HepG2 (cell line): ENCODE results near the gene TUBAL3. TPM values are rescaled to one million over a fixed set of nuclear protein-coding genes. Genes with fewer than 3 reads are reported as not detected.

Experiments used
- ATAC-seq: fragments of 200-7000 bp; cut with Tn5 transposase; 3 replicates; pipeline ENCODE4 v1.9.1; 2020; ENCODE audit warnings: mild to moderate bottlenecking, moderate library complexity
- BruUV-seq: library from RNA; stranded (reverse); fragments of 400-500 nt; replicated peaks from 2 replicates; lab custom pipeline; 2021; lab: Mats Ljungman, UMichigan
- CTCF ChIA-PET: fragments of 300-600 bp; formaldehyde crosslinking; extraction: SDS; loops from one replicate; lab custom pipeline; 2021; ENCODE audit warnings: low total read pairs, inconsistent platforms, low intra/inter-chr PET ratio; lab: Yijun Ruan, JAX
- POLR2A ChIA-PET: fragments of 350-600 bp; sonication (Branson Sonifier 250); formaldehyde crosslinking; loops from one replicate; lab custom pipeline; 2020; ENCODE audit warnings: antibody characterized with exemption, inconsistent platforms; lab: Yijun Ruan, JAX
- DNase-seq: peaks from one replicate; pipeline ENCODE4 v3.0.0-alpha.2; 2015; ENCODE audit warnings: low spot score
- FAIRE-seq: peaks from 3 replicates; lab custom pipeline; 2011; peaks lifted over from hg19 to GRCh38; lab: Jason Lieb, UNC
- H2AFZ ChIP-seq: one replicate; pipeline ENCODE4 v1.6.1; 2011; ENCODE audit warnings: low read length, inconsistent platforms
- H3K27ac ChIP-seq: fragments of 300-600 bp; 3 replicates; pipeline ENCODE4 v1.8.0; 2011; ENCODE audit warnings: mixed run types, mild to moderate bottlenecking, mixed read lengths, low read length, inconsistent platforms; ENCODE audit not compliant: insufficient read depth; ENCODE audit errors: extremely low read length
- H3K27me3 ChIP-seq, 2 experiments: fragments of 200-600 bp in 1 of 2; 2 replicates in 1 of 2; 3 replicates in 1 of 2; pipeline versions ENCODE4 v1.6.0 to v1.8.0; 2011; ENCODE audit warnings: low read length in 2 of 2, mild to moderate bottlenecking in 2 of 2, moderate library complexity in 2 of 2, inconsistent platforms in 1 of 2; ENCODE audit not compliant: insufficient read depth in 2 of 2, control insufficient read depth in 1 of 2
- H3K36me3 ChIP-seq, 2 experiments: fragments of 200-600 bp in 1 of 2; replicated peaks in 1 of 2; 2 replicates in 1 of 2; 3 replicates in 1 of 2; pipeline versions ENCODE4 v1.5.1 to v1.8.0; 2011; ENCODE audit warnings: low read length in 2 of 2, inconsistent platforms in 1 of 2; ENCODE audit not compliant: insufficient read depth in 2 of 2, control insufficient read depth in 1 of 2
- H3K4me1 ChIP-seq: 2 replicates; pipeline ENCODE4 v1.5.1; 2012; ENCODE audit warnings: low read length, inconsistent platforms; ENCODE audit not compliant: insufficient read depth
- H3K4me2 ChIP-seq: 2 replicates; pipeline ENCODE4 v1.6.0; 2011; ENCODE audit warnings: low read depth, low read length, inconsistent platforms
- H3K4me3 ChIP-seq, 3 experiments: fragments of 200-600 bp in 1 of 3; sonication (generic), shearing (Covaris generic) in 1 of 3; replicated peaks in 1 of 3; 2 replicates each; pipeline ENCODE4 v1.5.1; 2011 to 2016; ENCODE audit warnings: low read length in 3 of 3, inconsistent platforms in 2 of 3, low read depth in 2 of 3, mild to moderate bottlenecking in 2 of 3, control low read depth in 1 of 3, mixed read lengths in 1 of 3; ENCODE audit not compliant: insufficient read depth in 1 of 3
- H3K79me2 ChIP-seq: one replicate; pipeline ENCODE4 v1.6.1; 2011; ENCODE audit warnings: low read length, inconsistent platforms; ENCODE audit not compliant: insufficient read depth
- H3K9ac ChIP-seq: 2 replicates; pipeline ENCODE4 v1.6.0; 2011; ENCODE audit warnings: mild to moderate bottlenecking, low read depth, low read length, inconsistent platforms; ENCODE audit not compliant: insufficient read depth
- H3K9me3 ChIP-seq: 2 replicates; pipeline ENCODE4 v1.5.1; 2012; ENCODE audit warnings: mild to moderate bottlenecking, low read length
- H4K20me1 ChIP-seq: 2 replicates; pipeline ENCODE4 v1.6.0; 2011; ENCODE audit warnings: inconsistent platforms, mild to moderate bottlenecking, low read length, moderate library complexity; ENCODE audit not compliant: insufficient read depth
- EED ChIP-seq: sonication (generic); formaldehyde crosslinking; IDR thresholded peaks from 2 replicates; pipeline ENCODE4 v1.5.0; 2020; ENCODE audit warnings: mild to moderate bottlenecking, missing genetic modification reagents
- FIP1L1 ChIP-seq: fragments of 200-400 bp; formaldehyde crosslinking; IDR thresholded peaks from 2 replicates; pipeline ENCODE4 v1.6.1; 2018; ENCODE audit warnings: low read depth, mild to moderate bottlenecking, low read length, moderate library complexity, borderline replicate concordance; ENCODE audit not compliant: insufficient read depth
- HES4 ChIP-seq: sonication (generic); formaldehyde crosslinking; IDR thresholded peaks from 2 replicates; pipeline ENCODE4 v1.9.0; 2021; ENCODE audit warnings: mild to moderate bottlenecking, missing genetic modification reagents, borderline replicate concordance
- PHF8 ChIP-seq: sonication (generic); formaldehyde crosslinking; IDR thresholded peaks from 2 replicates; pipeline ENCODE4 v1.5.0; 2020; ENCODE audit warnings: missing genetic modification reagents
- ZBTB3 ChIP-seq: sonication (generic); formaldehyde crosslinking; IDR thresholded peaks from 2 replicates; pipeline ENCODE4 v1.4.0; 2020; ENCODE audit warnings: low read depth, mild to moderate bottlenecking, moderate library complexity, missing genetic modification reagents, borderline replicate concordance
- ZFP82 ChIP-seq: sonication (generic); formaldehyde crosslinking; IDR thresholded peaks from 2 replicates; pipeline ENCODE4 v1.5.1; 2020; ENCODE audit warnings: mild to moderate bottlenecking, missing genetic modification reagents, borderline replicate concordance
- ZNF619 ChIP-seq: sonication (generic); formaldehyde crosslinking; IDR thresholded peaks from 2 replicates; pipeline ENCODE4 v1.4.0; 2020; ENCODE audit warnings: mild to moderate bottlenecking, missing genetic modification reagents
- ZNF629 ChIP-seq: sonication (generic); formaldehyde crosslinking; conservative IDR thresholded peaks from 2 replicates; pipeline ENCODE4 v1.5.0; 2020; ENCODE audit warnings: missing genetic modification reagents
- ZNF839 ChIP-seq: sonication (generic); formaldehyde crosslinking; IDR thresholded peaks from 2 replicates; pipeline ENCODE4 v1.4.0; 2020; ENCODE audit warnings: missing genetic modification reagents, mild to moderate bottlenecking, borderline replicate concordance
- WGBS: methylation state at CpG from one replicate; pipeline ENCODE4 v1.1.6; 2017; ENCODE audit warnings: low lambda C conversion rate; 5-methylcytosine and 5-hydroxymethylcytosine counted together
- in situ Hi-C: cut with HindIII; loops from 2 replicates; pipeline ENCODE4 v1.10.0; 2017; ENCODE audit warnings: low pct_unique_long_range_greater_than_20kb; ENCODE audit not compliant: extremely low pct_ligation_motif_present
- intact Hi-C: fragments of 100-400 bp; cut with micrococcal nuclease; formaldehyde crosslinking; loops from one replicate; pipeline ENCODE4 v1.10.0; 2022; ENCODE audit not compliant: unreplicated experiment
- polyA plus RNA-seq, 8 experiments: library from polyadenylated mRNA; depleted of rRNA in 3 of 8; stranded (reverse) in 7 of 8; unstranded in 1 of 8; fragments of >200 nt; fragmentation: Illumina TruSeq in 4 of 8; extraction: Trizol in 4 of 8; gene quantifications; 2 replicates each; pipeline versions ENCODE4 v1.2.1 to v1.2.3, GENCODE V29; 2011 to 2016; ENCODE audit warnings: low read depth in 4 of 8, missing spikeins in 1 of 8, mixed read lengths in 1 of 8; ENCODE audit not compliant: insufficient read depth in 1 of 8
- total RNA-seq, 5 experiments: library from RNA; depleted of rRNA; stranded (reverse); fragments of >200 nt; fragmentation: Illumina TruSeq; extraction: Trizol; gene quantifications; 2 replicates each; pipeline ENCODE4 v1.2.3, GENCODE V29; 2016; ENCODE audit warnings: low read depth in 1 of 5
- TF ChIP-seq, protein P1 (sequence below): sonication (generic); formaldehyde crosslinking; IDR thresholded peaks from 2 replicates; pipeline ENCODE4 v1.5.1; 2020; ENCODE audit warnings: missing genetic modification reagents, mild to moderate bottlenecking, borderline replicate concordance
- TF ChIP-seq, protein P2 (sequence below): sonication (generic); formaldehyde crosslinking; IDR thresholded peaks from 2 replicates; pipeline ENCODE4 v1.5.1; 2020; ENCODE audit warnings: mild to moderate bottlenecking, missing genetic modification reagents

TUBAL3 gene
- total and polyA plus RNA-seq, 2 of the 13 experiments (the other 11 are each of a cell fraction or from before 2014, with no cell fraction given), result 0.07 to 0.26 TPM

GRCh38 chr10:5450605-5451384 lies 46.2 kb upstream of the TUBAL3 start:
- intact Hi-C loops, result no loop called here
- no peak overlapping the region for H3K27ac ChIP-seq

GRCh38 chr10:5449823-5450222 lies 45.2 kb upstream of the TUBAL3 start:
- DNase-seq (peak; percentile 68), ATAC-seq (peak; percentile 53), FAIRE-seq (peak; percentile 50)
- Histone ChIP-seq H3K27ac (peak overlapping the region; percentile 71), H2AFZ (no peak overlapping the region), H4K20me1 (peaks cover 11% of the 10 kb centered on the region), H3K9ac (peak overlapping the region; percentile 25; the same call in 1 of the 2 replicates), H3K4me3 (peak overlapping the region; percentile 74 to 96 (median 77)), H3K36me3 (peaks cover 13 to 28% of the 10 kb centered on the region in 2 experiments), H3K4me1 (peaks cover 18% of the 10 kb centered on the region), H3K27me3 (no peaks in the 10 kb centered on the region; a peak in 1 of 5 replicates), H3K4me2 (peak overlapping the region; percentile 90), H3K79me2 (peaks cover 56% of the 10 kb centered on the region), H3K9me3 (no peaks in the 10 kb centered on the region)
- WGBS, result 49% methylated on average over 8 of the region's 8 CpGs
- intact Hi-C loops (loop anchor here (10.0 kb wide), 1 partner anchor 65 kb away; no protein-coding TSS in a partner anchor), in situ Hi-C loops (no loop called here)
- ChIA-PET CTCF (no interaction called here), POLR2A (no interaction called here)
- no TSS peak for BruUV-seq
- TF ChIP-seq, protein P1, sequence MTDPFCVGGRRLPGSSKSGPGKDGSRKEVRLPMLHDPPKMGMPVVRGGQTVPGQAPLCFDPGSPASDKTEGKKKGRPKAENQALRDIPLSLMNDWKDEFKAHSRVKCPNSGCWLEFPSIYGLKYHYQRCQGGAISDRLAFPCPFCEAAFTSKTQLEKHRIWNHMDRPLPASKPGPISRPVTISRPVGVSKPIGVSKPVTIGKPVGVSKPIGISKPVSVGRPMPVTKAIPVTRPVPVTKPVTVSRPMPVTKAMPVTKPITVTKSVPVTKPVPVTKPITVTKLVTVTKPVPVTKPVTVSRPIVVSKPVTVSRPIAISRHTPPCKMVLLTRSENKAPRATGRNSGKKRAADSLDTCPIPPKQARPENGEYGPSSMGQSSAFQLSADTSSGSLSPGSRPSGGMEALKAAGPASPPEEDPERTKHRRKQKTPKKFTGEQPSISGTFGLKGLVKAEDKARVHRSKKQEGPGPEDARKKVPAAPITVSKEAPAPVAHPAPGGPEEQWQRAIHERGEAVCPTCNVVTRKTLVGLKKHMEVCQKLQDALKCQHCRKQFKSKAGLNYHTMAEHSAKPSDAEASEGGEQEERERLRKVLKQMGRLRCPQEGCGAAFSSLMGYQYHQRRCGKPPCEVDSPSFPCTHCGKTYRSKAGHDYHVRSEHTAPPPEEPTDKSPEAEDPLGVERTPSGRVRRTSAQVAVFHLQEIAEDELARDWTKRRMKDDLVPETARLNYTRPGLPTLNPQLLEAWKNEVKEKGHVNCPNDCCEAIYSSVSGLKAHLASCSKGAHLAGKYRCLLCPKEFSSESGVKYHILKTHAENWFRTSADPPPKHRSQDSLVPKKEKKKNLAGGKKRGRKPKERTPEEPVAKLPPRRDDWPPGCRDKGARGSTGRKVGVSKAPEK (CRISPR knock-in tag), result no peak
- TF ChIP-seq, protein P2, sequence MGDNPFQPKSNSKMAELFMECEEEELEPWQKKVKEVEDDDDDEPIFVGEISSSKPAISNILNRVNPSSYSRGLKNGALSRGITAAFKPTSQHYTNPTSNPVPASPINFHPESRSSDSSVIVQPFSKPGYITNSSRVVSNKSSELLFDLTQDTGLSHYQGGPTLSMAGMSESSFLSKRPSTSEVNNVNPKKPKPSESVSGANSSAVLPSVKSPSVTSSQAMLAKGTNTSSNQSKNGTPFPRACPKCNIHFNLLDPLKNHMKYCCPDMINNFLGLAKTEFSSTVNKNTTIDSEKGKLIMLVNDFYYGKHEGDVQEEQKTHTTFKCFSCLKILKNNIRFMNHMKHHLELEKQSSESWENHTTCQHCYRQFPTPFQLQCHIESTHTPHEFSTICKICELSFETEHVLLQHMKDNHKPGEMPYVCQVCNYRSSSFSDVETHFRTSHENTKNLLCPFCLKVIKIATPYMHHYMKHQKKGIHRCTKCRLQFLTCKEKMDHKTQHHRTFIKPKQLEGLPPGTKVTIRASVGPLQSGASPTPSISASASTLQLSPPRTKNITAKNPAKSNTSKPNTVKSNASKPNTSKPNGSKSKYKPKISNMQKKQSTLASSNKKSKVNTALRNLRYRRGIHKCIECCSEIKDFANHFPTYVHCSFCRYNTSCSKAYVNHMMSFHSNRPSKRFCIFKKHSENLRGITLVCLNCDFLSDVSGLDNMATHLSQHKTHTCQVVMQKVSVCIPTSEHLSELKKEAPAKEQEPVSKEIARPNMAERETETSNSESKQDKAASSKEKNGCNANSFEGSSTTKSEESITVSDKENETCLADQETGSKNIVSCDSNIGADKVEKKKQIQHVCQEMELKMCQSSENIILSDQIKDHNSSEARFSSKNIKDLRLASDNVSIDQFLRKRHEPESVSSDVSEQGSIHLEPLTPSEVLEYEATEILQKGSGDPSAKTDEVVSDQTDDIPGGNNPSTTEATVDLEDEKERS, result no peak
- TF ChIP-seq ZBTB3 (CRISPR knock-in tag) (no peak), FIP1L1 (no peak), EED (no peak), PHF8 (CRISPR knock-in tag) (no peak), ZNF839 (CRISPR knock-in tag) (no peak), ZFP82 (CRISPR knock-in tag) (no peak), ZNF619 (no peak)

More at GRCh38 chr10:5450605-5451384, 46.2 kb upstream of the TUBAL3 start:
- H3K36me3 ChIP-seq, result peaks cover 15 to 37% of the 10 kb centered on the region in 2 experiments
- FAIRE-seq, result no peak
- CTCF ChIA-PET, result no interaction called here
- TF ChIP-seq HES4 (no peak), ZNF629 (peak; percentile 69)
- H3K4me2 ChIP-seq, result peak overlapping the region; percentile 56; the same call in 1 of the 2 replicates
- POLR2A ChIA-PET, result no interaction called here
- 0 out of 2 replicates have a peak overlapping the region, but pooled peaks have one; percentile 5 for H3K9ac ChIP-seq
- no peaks in the 10 kb centered on the region for H3K9me3 ChIP-seq
- BruUV-seq, result no TSS peak
- no peaks in the 10 kb centered on the region; a peak in 1 of 5 replicates for H3K27me3 ChIP-seq
- no peak for DNase-seq
- H3K4me3 ChIP-seq, result no peak overlapping the region; a peak in 1 of 6 replicates
- peaks cover 56% of the 10 kb centered on the region for H3K79me2 ChIP-seq
- whole genome bisulfite sequencing, result 92% methylated on average over 4 of the region's 4 CpGs
- no peak for ATAC-seq
- H3K4me1 ChIP-seq, result peaks cover 18% of the 10 kb centered on the region
- peaks cover 11% of the 10 kb centered on the region for H4K20me1 ChIP-seq
- in situ Hi-C loops, result no loop called here
- no peak overlapping the region for H2AFZ ChIP-seq
